NCI-H1417 treated with DMSO at 0.1 percent for 48 hours (cell line): ENCODE results near the gene STX11.

Experiments
- DNase-seq: peaks from one replicate; lab custom pipeline; 2025; lab: John Stamatoyannopoulos, UW

STX11 gene

DNA sequence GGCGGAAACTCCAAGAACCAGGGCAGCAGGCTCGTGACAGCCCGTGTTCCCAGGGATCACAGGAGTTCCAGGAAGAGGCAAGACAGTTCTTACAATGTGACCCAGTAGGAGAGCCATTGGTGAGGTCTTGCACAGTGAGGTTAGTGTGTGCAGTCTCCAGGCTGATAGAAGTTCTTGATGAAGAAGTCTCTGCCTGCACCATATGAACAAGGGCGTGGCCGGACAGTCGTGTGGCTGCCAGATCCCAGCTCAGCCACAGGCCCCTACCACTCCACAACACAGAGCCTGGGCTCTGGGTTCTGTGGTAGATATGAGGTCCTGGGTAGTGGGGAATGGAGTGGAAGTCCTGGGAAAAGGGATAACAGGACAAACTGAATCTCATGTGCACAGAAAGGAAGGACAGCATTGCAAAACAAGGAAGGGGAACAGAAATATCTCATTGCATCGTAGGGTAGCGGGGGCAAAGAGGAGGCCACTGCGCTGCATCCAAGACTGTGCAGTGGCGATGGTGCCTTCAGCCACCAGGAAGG lies 65.2 kb downstream of the STX11 start:
- no peak for DNase-seq

GRCh38 chr6:144215932-144216667 lies 65.8 kb downstream of the STX11 start:
- DNase-seq: peak; percentile 88

DNA sequence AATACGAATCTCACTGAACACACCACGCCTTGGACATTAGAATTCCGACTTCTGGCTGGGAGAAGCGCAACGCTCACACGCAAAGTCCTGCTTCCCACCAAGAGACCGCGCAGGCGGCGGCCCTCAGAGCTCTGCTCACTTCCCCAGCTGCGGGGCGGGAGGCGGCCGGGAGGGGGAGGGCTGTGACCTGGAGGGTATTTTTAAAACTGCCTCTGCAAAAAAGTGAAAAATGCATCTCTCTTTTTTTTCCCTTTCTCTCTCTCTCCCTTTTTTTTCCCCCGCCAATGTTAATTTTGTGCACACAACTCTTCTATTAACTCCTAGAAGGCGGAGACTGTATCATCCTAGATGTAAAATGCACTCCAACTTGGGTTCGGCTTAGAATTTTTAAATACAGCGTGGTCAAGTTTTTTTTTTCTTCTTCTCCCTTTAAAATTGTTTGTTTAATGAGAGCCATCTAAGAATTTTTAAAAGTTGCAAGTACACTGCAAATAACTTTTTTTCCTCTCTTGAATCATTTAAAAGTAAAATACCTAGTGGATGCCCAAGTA lies 66.4 kb downstream of the STX11 start:
- no peak for DNase-seq

GRCh38 chr6:144217264-144217663 lies 66.9 kb downstream of the STX11 start:
- DNase-seq: no peak

DNA sequence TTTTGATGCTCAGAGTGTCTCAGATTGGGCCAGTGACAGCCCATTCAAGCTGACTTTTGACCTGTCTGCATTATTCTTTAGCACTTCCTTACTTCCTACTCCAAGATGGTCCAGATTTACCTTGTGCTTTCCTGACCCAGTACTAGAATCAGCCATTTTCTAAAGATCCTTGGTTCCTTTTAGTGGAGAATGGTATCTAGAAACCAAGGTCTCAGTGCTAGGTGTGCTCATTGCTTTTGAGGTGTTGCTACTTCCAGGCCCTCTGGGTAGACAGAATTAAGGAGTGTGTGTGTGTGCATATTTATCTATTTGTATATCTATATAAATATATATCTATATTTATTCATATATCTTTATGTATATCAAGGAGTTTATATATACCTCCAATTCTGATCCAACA lies 67.5 kb downstream of the STX11 start:
- DNase-seq: no peak

DNA sequence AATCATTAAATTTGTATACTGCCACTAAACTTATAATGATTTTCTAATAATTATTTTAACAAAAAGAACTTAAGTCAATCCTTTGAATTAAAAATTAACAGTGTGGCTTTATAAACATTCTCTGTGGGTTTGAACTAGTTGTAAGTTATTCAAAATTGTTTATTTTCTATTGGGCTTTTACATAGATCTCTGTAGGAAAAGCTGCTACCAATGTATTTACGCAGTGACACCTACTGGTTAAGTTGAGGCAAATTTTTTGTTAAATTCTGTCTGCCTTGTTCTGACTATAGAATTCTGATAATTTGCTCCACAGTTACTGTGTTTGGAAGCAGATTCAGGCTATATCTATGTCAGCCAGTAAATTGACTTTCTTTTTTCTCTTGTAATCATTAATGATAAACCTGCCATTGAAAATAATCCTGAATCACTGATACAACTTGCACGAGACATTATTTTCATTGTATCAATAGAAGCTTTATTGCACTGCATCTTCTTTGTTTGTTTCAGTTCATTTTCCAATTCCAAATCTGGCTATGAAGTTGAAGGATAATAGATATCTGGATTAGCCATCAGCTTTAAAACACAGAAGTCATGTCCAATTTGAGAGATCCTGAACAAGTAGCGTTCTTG lies 68.9 kb downstream of the STX11 start:
- no peak for DNase-seq

DNA sequence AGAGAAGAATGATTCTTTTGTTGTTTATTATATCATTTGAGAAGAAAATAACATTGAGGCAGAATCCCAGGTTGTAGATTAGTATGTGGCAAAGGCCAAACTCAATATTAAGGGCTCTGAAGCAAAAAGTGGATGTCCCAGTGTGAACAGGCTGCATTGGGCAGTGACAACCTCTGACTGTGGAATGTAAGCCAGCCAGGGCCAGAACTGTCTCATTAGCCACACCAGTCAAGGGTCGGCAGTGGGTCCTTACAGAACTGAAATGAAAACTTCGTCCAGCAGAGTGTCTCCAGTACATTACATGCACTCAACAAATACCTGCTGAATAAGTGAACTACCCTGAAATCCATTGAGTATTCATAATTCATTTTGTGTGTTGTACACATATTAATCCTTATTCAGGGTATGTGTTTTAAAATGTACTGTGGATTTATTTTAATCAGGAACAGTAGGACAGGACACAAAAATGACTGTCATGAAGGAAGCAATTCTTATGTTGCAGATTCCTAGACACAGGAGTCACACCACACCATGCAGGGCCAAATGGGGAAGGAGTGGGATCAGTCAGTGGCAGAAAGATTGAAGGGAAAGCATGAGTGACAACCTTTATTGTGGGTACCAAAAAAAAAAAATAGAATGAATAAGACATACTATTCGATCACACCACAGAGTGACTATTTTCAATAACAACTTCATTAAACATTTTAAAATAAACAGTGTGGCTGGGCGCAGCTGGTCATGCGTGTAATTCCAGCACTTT lies 69.9 kb downstream of the STX11 start:
- DNase-seq: no peak

- no peak for DNase-seq
Observed at GRCh38 chr6:144223686-144224085, 73.4 kb downstream of the STX11 start.

GRCh38 chr6:144231721-144232120 lies 81.4 kb downstream of the STX11 start:
- no peak for DNase-seq

- no peak for DNase-seq
Observed at GRCh38 chr6:144232176-144232831, 82.0 kb downstream of the STX11 start.

DNA sequence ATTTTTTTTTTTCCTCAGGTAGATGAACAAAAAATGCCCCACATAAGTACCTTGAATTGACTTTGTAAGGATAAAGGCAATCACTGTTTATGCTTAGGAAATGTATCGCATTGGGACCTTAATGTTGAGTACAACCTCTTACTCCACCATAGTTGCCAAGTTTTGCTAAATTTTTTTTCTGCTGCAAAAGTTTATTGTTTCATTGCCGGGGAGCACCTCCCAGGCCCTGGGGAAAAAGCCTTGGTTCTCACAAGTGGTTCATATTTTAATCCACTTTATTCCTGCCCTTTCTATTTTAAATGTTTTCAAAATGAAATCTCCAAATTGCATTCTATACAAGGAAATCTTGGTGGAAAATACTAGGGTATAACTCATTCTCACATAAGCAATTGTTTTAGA lies 82.5 kb downstream of the STX11 start:
- no peak for DNase-seq

DNA sequence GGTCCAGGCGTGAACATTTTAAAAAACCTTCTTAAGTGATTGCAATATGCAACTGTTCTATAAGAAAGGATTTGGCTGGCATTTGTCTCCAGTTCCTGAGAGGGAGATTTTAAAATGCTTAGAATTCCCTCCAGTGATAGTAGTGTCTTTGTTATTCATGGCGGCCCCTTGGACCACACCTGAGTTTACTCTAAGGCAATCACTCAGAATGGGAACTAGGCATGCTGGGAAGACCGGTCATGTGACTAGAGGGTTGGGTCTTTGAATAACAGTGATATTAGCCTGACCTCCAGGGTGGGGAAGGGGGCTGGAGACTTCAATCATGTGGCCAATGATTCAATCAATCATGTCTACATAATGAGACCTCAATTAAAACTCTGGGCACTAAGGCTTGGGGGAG lies 84.1 kb downstream of the STX11 start:
- DNase-seq: no peak

- DNase-seq: no peak
Observed at GRCh38 chr6:144234935-144235334, 84.6 kb downstream of the STX11 start.
